Measurements from ENCODE around the gene CD58.
"Not testable (repeated sequence)": the region's sequence is repeated elsewhere in the genome, so short reads cannot be mapped to it uniquely, and the experiment has no call there.

CD58 gene

GRCh38 chr1:116570358-116571214 lies at the start of gene CD58:
Gene CD58, minus strand, starts transcription at chr1:116571026. Its CDS starts 54 bp downstream, at chr1:116570972.
- DNase-seq (ENCODE audit: low read depth), result peak; percentile 69

- not testable (repeated sequence) for DNase-seq (ENCODE audit: low read depth)
Measured at GRCh38 chr1:116620392-116620791, 49.6 kb upstream of the CD58 start.

GRCh38 chr1:116619106-116619505 lies 48.3 kb upstream of the CD58 start:
- not testable (repeated sequence) for DNase-seq (ENCODE audit: low read depth)

GRCh38 chr1:116617808-116618207 lies 47.0 kb upstream of the CD58 start:
- not testable (repeated sequence) for DNase-seq (ENCODE audit: low read depth)

GRCh38 chr1:116613825-116614224 lies 43.0 kb upstream of the CD58 start:
- not testable (repeated sequence) for DNase-seq (ENCODE audit: low read depth)

- DNase-seq (ENCODE audit: low read depth), result not testable (repeated sequence)
Measured at GRCh38 chr1:116609801-116610371, 39.1 kb upstream of the CD58 start.

GRCh38 chr1:116608841-116609240 lies 38.0 kb upstream of the CD58 start:
- not testable (repeated sequence) for DNase-seq (ENCODE audit: low read depth)

- DNase-seq (ENCODE audit: low read depth), result not testable (repeated sequence)
Measured at GRCh38 chr1:116608151-116608550, 37.3 kb upstream of the CD58 start.

GRCh38 chr1:116607463-116607862 lies 36.6 kb upstream of the CD58 start:
- not testable (repeated sequence) for DNase-seq (ENCODE audit: low read depth)

GRCh38 chr1:116606067-116606466 lies 35.2 kb upstream of the CD58 start:
- DNase-seq (ENCODE audit: low read depth), result not testable (repeated sequence)

- DNase-seq (ENCODE audit: low read depth), result no peak
Measured at GRCh38 chr1:116605315-116605714, 34.5 kb upstream of the CD58 start.

GRCh38 chr1:116604408-116604807 lies 33.6 kb upstream of the CD58 start:
- not testable (repeated sequence) for DNase-seq (ENCODE audit: low read depth)

GRCh38 chr1:116603646-116604045 lies 32.8 kb upstream of the CD58 start:
- DNase-seq (ENCODE audit: low read depth), result not testable (repeated sequence)

- DNase-seq (ENCODE audit: low read depth), result not testable (repeated sequence)
Measured at GRCh38 chr1:116599369-116599768, 28.5 kb upstream of the CD58 start.

GRCh38 chr1:116598420-116599036 lies 27.7 kb upstream of the CD58 start:
- DNase-seq (ENCODE audit: low read depth), result not testable (repeated sequence)

- DNase-seq (ENCODE audit: low read depth), result not testable (repeated sequence)
Measured at GRCh38 chr1:116597388-116597787, 26.6 kb upstream of the CD58 start.

- not testable (repeated sequence) for DNase-seq (ENCODE audit: low read depth)
Measured at GRCh38 chr1:116596742-116597307, 26.0 kb upstream of the CD58 start.

- DNase-seq (ENCODE audit: low read depth), result peak; percentile 4
Measured at GRCh38 chr1:116595946-116596741, 25.3 kb upstream of the CD58 start.

- not testable (repeated sequence) for DNase-seq (ENCODE audit: low read depth)
Measured at GRCh38 chr1:116595065-116595840, 24.4 kb upstream of the CD58 start.

- DNase-seq (ENCODE audit: low read depth), result not testable (repeated sequence)
Measured at GRCh38 chr1:116593977-116594376, 23.2 kb upstream of the CD58 start.

- not testable (repeated sequence) for DNase-seq (ENCODE audit: low read depth)
Measured at GRCh38 chr1:116593401-116593800, 22.6 kb upstream of the CD58 start.
